Neural crest cell (in vitro differentiated cells): ENCODE data around the gene DIP2C. TPM values are rescaled to one million over a fixed set of nuclear protein-coding genes. Genes with fewer than 3 reads are reported as not detected.
"Not testable (repeated sequence)": the region's sequence is repeated elsewhere in the genome, so short reads cannot be mapped to it uniquely, and the experiment has no call there.

Experiments
- DNase-seq: peaks from one replicate; pipeline ENCODE4 v3.0.0; 2021; ENCODE audit warnings: low read depth, mixed read lengths, low spot score
- H3K27ac Mint-ChIP-seq: one replicate; pipeline ENCODE4 v1.8.0; 2021; ENCODE audit warnings: mild to moderate bottlenecking, mixed read lengths; ENCODE audit not compliant: unreplicated experiment
- H3K27me3 Mint-ChIP-seq: 2 replicates; pipeline ENCODE4 v1.8.0; 2021; ENCODE audit warnings: low read depth, mild to moderate bottlenecking, mixed read lengths
- H3K36me3 Mint-ChIP-seq: 2 replicates; pipeline ENCODE4 v1.8.0; 2021; ENCODE audit warnings: low read depth, mild to moderate bottlenecking, mixed read lengths
- H3K4me1 Mint-ChIP-seq: 2 replicates; pipeline ENCODE4 v1.8.0; 2021; ENCODE audit warnings: mixed read lengths
- H3K4me3 Mint-ChIP-seq: one replicate; pipeline ENCODE4 v1.8.0; 2021; ENCODE audit warnings: mild to moderate bottlenecking, mixed read lengths
- H3K9me3 Mint-ChIP-seq: 2 replicates; pipeline ENCODE4 v1.8.0; 2021; ENCODE audit warnings: mixed read lengths
- CTCF ChIP-seq: fragments of 200-600 bp; sonication (generic); conservative IDR thresholded peaks from 2 replicates; pipeline ENCODE4 v1.5.0; 2021; ENCODE audit warnings: antibody characterized with exemption, mild to moderate bottlenecking
- total RNA-seq: library from RNA; stranded (reverse); gene quantifications from 2 replicates; pipeline ENCODE4 v1.2.1, GENCODE V29; 2021

DIP2C gene
- total RNA-seq, 1 donor from 2014 or later: 21.7 TPM

- Mint-ChIP-seq H3K27ac (no peak overlapping the region), H3K4me3 (no peak overlapping the region), H3K4me1 (peaks cover 26% of the 10 kb centered on the region), H3K36me3 (no peaks in the 10 kb centered on the region), H3K9me3 (no peaks in the 10 kb centered on the region), H3K27me3 (no peaks in the 10 kb centered on the region)
- no peak for DNase-seq
- TF ChIP-seq CTCF: no peak
Observed at GRCh38 chr10:535952-536351, 153.5 kb downstream of the DIP2C start.

GRCh38 chr10:535051-535450 lies 154.4 kb downstream of the DIP2C start:
- Mint-ChIP-seq H3K27ac (no peak overlapping the region), H3K27me3 (no peaks in the 10 kb centered on the region), H3K9me3 (no peaks in the 10 kb centered on the region), H3K36me3 (no peaks in the 10 kb centered on the region), H3K4me1 (peaks cover 30% of the 10 kb centered on the region), H3K4me3 (no peak overlapping the region)
- TF ChIP-seq CTCF: no peak
- DNase-seq: no peak

GRCh38 chr10:534047-534566 lies 155.4 kb downstream of the DIP2C start:
- no peak for DNase-seq
- no peak for TF ChIP-seq CTCF
- Mint-ChIP-seq H3K4me3 (no peak overlapping the region), H3K27me3 (no peaks in the 10 kb centered on the region), H3K9me3 (no peaks in the 10 kb centered on the region), H3K27ac (no peak overlapping the region), H3K4me1 (peaks cover 31% of the 10 kb centered on the region), H3K36me3 (no peaks in the 10 kb centered on the region)

GRCh38 chr10:533611-534010 lies 155.9 kb downstream of the DIP2C start:
- Mint-ChIP-seq H3K27ac (no peak overlapping the region), H3K36me3 (no peaks in the 10 kb centered on the region), H3K9me3 (no peaks in the 10 kb centered on the region), H3K4me1 (peaks cover 31% of the 10 kb centered on the region), H3K27me3 (no peaks in the 10 kb centered on the region), H3K4me3 (no peak overlapping the region)
- TF ChIP-seq CTCF: no peak
- no peak for DNase-seq

- H3K36me3 Mint-ChIP-seq: no peaks in the 10 kb centered on the region
- H3K27ac Mint-ChIP-seq: no peak overlapping the region
- no peaks in the 10 kb centered on the region for H3K27me3 Mint-ChIP-seq
- H3K4me1 Mint-ChIP-seq: peaks cover 31% of the 10 kb centered on the region
- no peak overlapping the region for H3K4me3 Mint-ChIP-seq
- no peak for TF ChIP-seq CTCF
- no peak for DNase-seq
- no peaks in the 10 kb centered on the region for H3K9me3 Mint-ChIP-seq
Observed at GRCh38 chr10:533186-533585, 156.3 kb downstream of the DIP2C start.

GRCh38 chr10:532331-532730 lies 157.1 kb downstream of the DIP2C start:
- not testable (repeated sequence) for H3K27ac Mint-ChIP-seq, H3K36me3 Mint-ChIP-seq, H3K4me3 Mint-ChIP-seq, H3K9me3 Mint-ChIP-seq, H3K27me3 Mint-ChIP-seq, DNase-seq
- peaks cover 31% of the 10 kb centered on the region for H3K4me1 Mint-ChIP-seq
